Mesendoderm (in vitro differentiated cells): ENCODE measurements around the gene NRP1.

Experiments
- DNase-seq: peaks from one replicate; pipeline ENCODE4 v3.0.0; 2013
- H2AK5ac ChIP-seq: 2 replicates; pipeline ENCODE4 v1.6.1; 2013; ENCODE audit warnings: low read length, inconsistent platforms
- H2BK120ac ChIP-seq: 2 replicates; pipeline ENCODE4 v1.6.1; 2013; ENCODE audit warnings: low read depth, mild to moderate bottlenecking, low read length, moderate library complexity, mixed read lengths
- H2BK15ac ChIP-seq: replicated peaks from 2 replicates; pipeline ENCODE4 v1.6.1; 2013; ENCODE audit warnings: low read depth, mild to moderate bottlenecking, moderate library complexity
- H2BK5ac ChIP-seq: 2 replicates; pipeline ENCODE4 v1.6.1; 2013; ENCODE audit warnings: low read length, inconsistent platforms
- H3K18ac ChIP-seq: 2 replicates; pipeline ENCODE4 v1.6.1; 2013; ENCODE audit warnings: mild to moderate bottlenecking, low read length, mixed read lengths
- H3K23ac ChIP-seq: one replicate; pipeline ENCODE4 v1.6.1; 2013; ENCODE audit warnings: low read length
- H3K27ac ChIP-seq: 2 replicates; pipeline ENCODE4 v1.5.1; 2013; ENCODE audit warnings: low read depth, mild to moderate bottlenecking, inconsistent platforms, low read length, moderate library complexity
- H3K27me3 ChIP-seq: 2 replicates; pipeline ENCODE4 v1.6.1; 2013; ENCODE audit warnings: low read length, control low read depth, mild to moderate bottlenecking, inconsistent platforms; ENCODE audit not compliant: insufficient read depth, poor library complexity
- H3K36me3 ChIP-seq: 2 replicates; pipeline ENCODE4 v1.6.1; 2013; ENCODE audit warnings: low read length, inconsistent platforms; ENCODE audit not compliant: control insufficient read depth, insufficient read depth
- H3K4ac ChIP-seq: one replicate; pipeline ENCODE4 v1.6.1; 2013; ENCODE audit warnings: low read depth, mild to moderate bottlenecking, low read length, moderate library complexity
- H3K4me1 ChIP-seq: 2 replicates; pipeline ENCODE4 v1.6.1; 2013; ENCODE audit warnings: low read depth, low read length, inconsistent platforms; ENCODE audit not compliant: control insufficient read depth
- H3K4me2 ChIP-seq: 2 replicates; pipeline ENCODE4 v1.6.1; 2013; ENCODE audit warnings: low read length
- H3K4me3 ChIP-seq: 2 replicates; pipeline ENCODE4 v1.5.1; 2013; ENCODE audit warnings: mild to moderate bottlenecking, low read length
- H3K56ac ChIP-seq: one replicate; pipeline ENCODE4 v1.6.1; 2013; ENCODE audit warnings: low read length
- H3K79me1 ChIP-seq: 2 replicates; pipeline ENCODE4 v1.6.1; 2013; ENCODE audit warnings: low read length, inconsistent platforms
- H3K79me2 ChIP-seq: 2 replicates; pipeline ENCODE4 v1.6.1; 2013; ENCODE audit warnings: mild to moderate bottlenecking, low read length; ENCODE audit not compliant: control insufficient read depth, insufficient read depth
- H3K9ac ChIP-seq: 2 replicates; pipeline ENCODE4 v1.6.1; 2013; ENCODE audit warnings: low read length, inconsistent platforms
- H4K5ac ChIP-seq: one replicate; pipeline ENCODE4 v1.6.1; 2013; ENCODE audit warnings: low read length
- H4K8ac ChIP-seq: one replicate; pipeline ENCODE4 v1.6.1; 2013; ENCODE audit warnings: low read depth, mild to moderate bottlenecking, control low read depth, low read length, moderate library complexity
- WGBS: extraction: QIAGEN DNeasy Blood & Tissue Kit; methylation state at CpG from one replicate; pipeline ENCODE4 v1.1.7; 2013; ENCODE audit warnings: low lambda C conversion rate, missing lambda C conversion rate; ENCODE audit not compliant: insufficient coverage; ENCODE audit errors: extremely low coverage; 5-methylcytosine and 5-hydroxymethylcytosine counted together

NRP1 gene

GRCh38 chr10:33244354-33244967 is 90.0 kb downstream of the NRP1 start:
- Histone ChIP-seq H3K18ac (no peak overlapping the region), H2AK5ac (no peak overlapping the region), H3K36me3 (no peaks in the 10 kb centered on the region), H3K4me3 (no peak overlapping the region), H3K27me3 (no peaks in the 10 kb centered on the region), H3K27ac (no peak overlapping the region), H4K8ac (no peak overlapping the region), H3K56ac (no peak overlapping the region), H2BK15ac (no peak overlapping the region), H2BK5ac (no peak overlapping the region), H3K23ac (no peak overlapping the region), H2BK120ac (no peak overlapping the region), H4K5ac (no peak overlapping the region), H3K9ac (no peak overlapping the region), H3K4ac (no peak overlapping the region), H3K4me2 (no peak overlapping the region), H3K4me1 (peaks cover 2% of the 10 kb centered on the region), H3K79me2 (no peaks in the 10 kb centered on the region), H3K79me1 (no peaks in the 10 kb centered on the region)
- DNase-seq = no peak
- no CpG with 5 or more reads among the region's 2 CpGs for WGBS

- no CpG with 5 or more reads among the region's 2 CpGs for WGBS
- H2BK120ac ChIP-seq = no peak overlapping the region
- H2BK15ac ChIP-seq = no peak overlapping the region
- H3K4me3 ChIP-seq = no peak overlapping the region
- H3K79me1 ChIP-seq = no peaks in the 10 kb centered on the region
- DNase-seq = no peak
- no peak overlapping the region for H4K8ac ChIP-seq
- no peak overlapping the region for H2BK5ac ChIP-seq
- H2AK5ac ChIP-seq = no peak overlapping the region
- no peak overlapping the region for H3K4me2 ChIP-seq
- no peak overlapping the region for H3K27ac ChIP-seq
- no peaks in the 10 kb centered on the region for H3K79me2 ChIP-seq
- H3K9ac ChIP-seq = no peak overlapping the region
- no peak overlapping the region for H3K18ac ChIP-seq
- peaks cover 2% of the 10 kb centered on the region for H3K4me1 ChIP-seq
- no peak overlapping the region for H3K4ac ChIP-seq
- no peak overlapping the region for H3K56ac ChIP-seq
- H3K27me3 ChIP-seq = no peaks in the 10 kb centered on the region
- H3K23ac ChIP-seq = no peak overlapping the region
- H3K36me3 ChIP-seq = no peaks in the 10 kb centered on the region
- no peak overlapping the region for H4K5ac ChIP-seq
These were observed 90.8 kb downstream of the NRP1 start for GRCh38 chr10:33243703-33244102.

- Histone ChIP-seq H2AK5ac (no peak overlapping the region), H4K5ac (no peak overlapping the region), H3K27ac (no peak overlapping the region), H3K23ac (no peak overlapping the region), H2BK120ac (no peak overlapping the region), H3K4ac (no peak overlapping the region), H3K79me1 (no peaks in the 10 kb centered on the region), H3K79me2 (no peaks in the 10 kb centered on the region), H3K36me3 (no peaks in the 10 kb centered on the region), H3K56ac (no peak overlapping the region), H3K27me3 (no peaks in the 10 kb centered on the region), H2BK15ac (no peak overlapping the region), H3K9ac (no peak overlapping the region), H3K4me1 (peaks cover 6% of the 10 kb centered on the region), H4K8ac (no peak overlapping the region), H3K4me3 (no peak overlapping the region), H2BK5ac (no peak overlapping the region), H3K18ac (no peak overlapping the region), H3K4me2 (no peak overlapping the region)
- no CpG with 5 or more reads among the region's 5 CpGs for WGBS
- no peak for DNase-seq
These were observed 91.5 kb downstream of the NRP1 start for GRCh38 chr10:33242931-33243330.

GRCh38 chr10:33241351-33241750 is 93.1 kb downstream of the NRP1 start:
- Histone ChIP-seq H3K4me1 (peaks cover 9% of the 10 kb centered on the region), H3K9ac (no peak overlapping the region), H4K8ac (no peak overlapping the region), H3K4me2 (no peak overlapping the region), H2AK5ac (no peak overlapping the region), H3K36me3 (no peaks in the 10 kb centered on the region), H3K18ac (no peak overlapping the region), H4K5ac (no peak overlapping the region), H2BK5ac (no peak overlapping the region), H3K79me2 (no peaks in the 10 kb centered on the region), H3K56ac (no peak overlapping the region), H3K4ac (no peak overlapping the region), H3K27ac (no peak overlapping the region), H3K4me3 (no peak overlapping the region), H3K23ac (no peak overlapping the region), H3K27me3 (no peaks in the 10 kb centered on the region), H2BK120ac (no peak overlapping the region), H2BK15ac (no peak overlapping the region), H3K79me1 (no peaks in the 10 kb centered on the region)
- DNase-seq = no peak
- WGBS = no CpG with 5 or more reads among the region's 4 CpGs

- peak overlapping the region; percentile 84 for H3K18ac ChIP-seq
- no peaks in the 10 kb centered on the region for H3K36me3 ChIP-seq
- no peak overlapping the region for H2BK5ac ChIP-seq
- H3K27ac ChIP-seq = no peak overlapping the region
- H3K4me3 ChIP-seq = no peak overlapping the region
- DNase-seq = no peak
- no CpG with 5 or more reads among the region's 2 CpGs for WGBS
- no peak overlapping the region for H4K8ac ChIP-seq
- no peak overlapping the region for H2BK120ac ChIP-seq
- no peak overlapping the region for H2AK5ac ChIP-seq
- H4K5ac ChIP-seq = no peak overlapping the region
- no peaks in the 10 kb centered on the region for H3K79me1 ChIP-seq
- H3K4me2 ChIP-seq = no peak overlapping the region
- no peak overlapping the region for H3K23ac ChIP-seq
- H3K79me2 ChIP-seq = no peaks in the 10 kb centered on the region
- H3K9ac ChIP-seq = no peak overlapping the region
- H3K27me3 ChIP-seq = no peaks in the 10 kb centered on the region
- no peak overlapping the region for H3K56ac ChIP-seq
- no peak overlapping the region for H3K4ac ChIP-seq
- H3K4me1 ChIP-seq = peaks cover 11% of the 10 kb centered on the region
- H2BK15ac ChIP-seq = no peak overlapping the region
These were observed 93.5 kb downstream of the NRP1 start for GRCh38 chr10:33240931-33241330.

- Histone ChIP-seq H3K79me1 (no peaks in the 10 kb centered on the region), H3K79me2 (no peaks in the 10 kb centered on the region), H4K8ac (no peak overlapping the region), H3K9ac (no peak overlapping the region), H3K4ac (no peak overlapping the region), H3K4me2 (no peak overlapping the region), H3K56ac (no peak overlapping the region), H4K5ac (no peak overlapping the region), H2BK120ac (no peak overlapping the region), H3K18ac (no peak overlapping the region), H3K36me3 (no peaks in the 10 kb centered on the region), H2AK5ac (no peak overlapping the region), H3K23ac (no peak overlapping the region), H3K4me1 (peaks cover 11% of the 10 kb centered on the region), H2BK5ac (no peak overlapping the region), H2BK15ac (no peak overlapping the region), H3K4me3 (no peak overlapping the region), H3K27me3 (no peaks in the 10 kb centered on the region), H3K27ac (no peak overlapping the region)
- DNase-seq = no peak
- no CpG with 5 or more reads among the region's 2 CpGs for WGBS
These were observed 94.2 kb downstream of the NRP1 start for GRCh38 chr10:33240258-33240657.
